HK-2 (cell line): Measurements from ENCODE around the gene CDK6.
A peak's percentile ranks its signal among the peaks of the same experiment; 100 is the strongest.

Experiments used
- DNase-seq: peaks from one replicate; pipeline ENCODE4 v3.0.0-alpha.2; 2018; ENCODE audit not compliant: unreplicated experiment

The CDK6 gene

DNA sequence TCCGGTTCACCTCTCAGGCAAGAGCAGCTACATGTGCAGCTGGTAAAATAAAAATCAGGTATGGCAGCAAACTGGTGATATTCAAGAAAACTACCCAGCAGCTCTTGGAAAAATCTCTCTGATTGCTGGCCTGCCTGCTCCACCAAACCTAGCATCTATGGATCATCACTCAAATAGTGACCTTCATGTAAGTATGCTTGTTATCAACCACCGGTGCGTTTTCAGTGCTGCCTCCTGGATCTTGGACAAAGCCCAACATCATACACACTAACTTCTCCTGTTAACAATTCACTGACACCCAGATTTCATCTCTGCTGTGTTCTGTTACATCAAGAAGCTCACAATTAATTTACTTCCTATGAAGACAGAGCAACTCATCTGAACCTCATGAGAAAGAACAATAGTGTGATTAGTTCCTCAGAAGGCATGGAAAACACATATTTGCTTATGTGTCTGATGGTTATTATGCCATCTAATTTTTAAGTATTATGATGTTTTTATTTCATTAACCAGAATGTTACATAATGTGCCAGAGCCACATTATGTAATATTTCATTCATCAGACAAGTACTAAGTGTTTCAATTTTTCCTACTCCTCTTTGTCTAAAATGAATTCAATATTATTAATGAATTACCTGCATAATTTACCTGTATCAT is 8.8 kb downstream of the CDK6 start:
- no peak for DNase-seq

DNA sequence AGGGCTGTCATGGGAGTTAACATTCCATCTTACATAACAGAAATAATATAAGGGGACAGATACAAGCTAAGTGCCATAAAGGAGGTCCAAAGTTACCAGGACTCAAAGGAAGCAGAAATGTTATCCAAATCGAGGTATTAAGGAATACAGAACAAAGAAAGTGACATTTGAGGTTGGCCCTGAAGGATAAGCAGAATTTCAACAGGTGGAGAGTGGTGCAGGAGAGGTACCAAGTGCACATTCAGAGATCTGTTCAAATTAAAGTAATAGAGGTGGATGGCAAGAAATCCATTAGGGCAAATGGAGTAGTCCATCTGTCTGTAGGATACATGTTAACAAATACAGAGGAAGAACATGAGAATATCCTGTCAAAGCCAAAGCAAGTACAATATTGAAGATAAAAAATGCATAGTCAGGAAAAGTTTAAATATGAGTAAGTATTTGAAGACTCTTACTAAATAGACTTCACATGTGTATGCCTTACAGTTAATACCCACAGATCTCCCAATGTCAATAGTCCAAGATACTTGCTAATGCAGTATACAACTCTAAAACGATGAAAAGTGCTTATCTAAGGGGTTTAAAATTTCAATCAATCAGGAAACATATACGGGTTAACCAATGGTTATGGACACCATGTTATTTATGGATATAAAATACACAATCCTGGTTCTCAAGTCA is 10.0 kb downstream of the CDK6 start:
- DNase-seq: no peak

- DNase-seq: no peak
These were observed 11.4 kb downstream of the CDK6 start for GRCh38 chr7:92824901-92825480.

GRCh38 chr7:92824450-92824849 is 11.9 kb downstream of the CDK6 start:
- no peak for DNase-seq

DNA sequence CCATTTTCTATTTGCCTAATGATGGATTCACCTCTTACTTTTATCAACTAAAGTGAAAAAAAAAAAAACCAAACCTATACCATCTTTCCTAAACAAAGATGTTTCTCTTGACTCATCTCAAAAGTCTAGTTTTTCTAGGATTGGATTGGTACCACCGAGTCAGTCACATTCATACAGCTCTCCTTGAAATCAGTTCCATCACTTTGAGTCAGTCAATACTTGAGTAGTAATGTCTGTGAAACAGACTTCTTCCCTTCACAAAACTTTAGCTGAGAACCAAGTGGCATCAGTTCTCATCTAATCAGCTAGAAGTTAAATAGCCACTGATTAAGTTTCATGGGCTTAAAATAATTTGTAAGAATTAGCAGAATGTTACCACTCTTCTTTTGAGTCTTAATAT is 13.3 kb downstream of the CDK6 start:
- no peak for DNase-seq

DNA sequence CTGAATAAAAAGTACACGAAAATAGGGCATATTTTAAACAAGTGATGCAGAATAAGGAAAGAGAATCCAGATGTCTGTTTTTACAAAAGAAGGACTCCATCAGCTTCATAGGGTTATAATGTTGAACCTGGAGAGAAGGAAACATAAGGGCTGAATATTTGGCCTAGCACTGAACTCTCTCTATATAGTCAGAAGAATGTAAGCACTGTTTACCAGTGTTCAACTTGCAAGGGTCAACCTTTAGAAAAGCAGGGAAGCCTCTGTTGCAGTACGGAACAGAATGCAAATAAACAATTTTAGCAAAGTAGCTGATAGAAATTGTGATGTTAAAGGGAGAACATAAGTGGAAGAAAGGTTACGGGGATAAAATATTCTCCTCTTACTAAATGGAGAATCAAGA is 16.2 kb downstream of the CDK6 start:
- no peak for DNase-seq

DNA sequence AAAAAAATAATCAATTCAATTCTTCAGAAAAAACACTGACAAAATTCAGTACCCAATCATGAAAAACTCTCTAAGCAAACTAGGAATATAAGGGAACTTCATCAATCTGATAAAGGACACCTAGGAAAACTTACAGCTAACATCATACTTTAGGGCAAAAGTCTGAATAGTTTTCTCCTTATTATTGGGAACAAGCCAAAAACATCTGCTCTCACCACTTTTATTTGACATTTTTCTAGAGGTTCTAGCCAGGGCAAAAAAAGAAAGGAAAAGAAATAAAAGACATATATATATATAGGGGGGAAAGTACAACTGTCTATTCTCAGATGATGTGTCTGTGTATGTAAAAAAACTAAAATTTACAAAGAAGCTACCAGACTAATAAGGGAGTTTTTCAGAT is 19.0 kb downstream of the CDK6 start:
- no peak for DNase-seq

DNA sequence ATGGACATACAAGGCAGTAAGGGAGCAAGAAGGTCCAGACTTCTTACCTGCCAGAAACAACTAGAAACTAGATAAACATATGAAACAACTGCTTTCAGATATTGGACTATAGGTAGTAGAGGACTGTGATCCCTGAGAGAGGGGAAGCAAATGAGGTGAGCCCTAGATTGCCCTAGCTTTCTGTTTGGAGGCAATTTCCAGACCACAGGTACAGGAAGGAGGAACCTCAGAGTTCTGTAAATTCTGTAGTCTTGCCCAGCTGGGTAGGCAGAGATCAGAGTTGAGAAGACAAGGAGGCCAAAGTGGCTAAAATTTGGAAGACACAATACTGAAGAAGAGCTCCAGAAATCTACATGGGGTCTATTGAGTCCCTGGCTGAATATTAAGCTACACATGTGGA is 21.0 kb downstream of the CDK6 start:
- DNase-seq: no peak

- DNase-seq: no peak
These were observed 22.9 kb downstream of the CDK6 start for GRCh38 chr7:92813390-92814024.

- no peak for DNase-seq
These were observed 25.2 kb downstream of the CDK6 start for GRCh38 chr7:92811158-92811557.

DNA sequence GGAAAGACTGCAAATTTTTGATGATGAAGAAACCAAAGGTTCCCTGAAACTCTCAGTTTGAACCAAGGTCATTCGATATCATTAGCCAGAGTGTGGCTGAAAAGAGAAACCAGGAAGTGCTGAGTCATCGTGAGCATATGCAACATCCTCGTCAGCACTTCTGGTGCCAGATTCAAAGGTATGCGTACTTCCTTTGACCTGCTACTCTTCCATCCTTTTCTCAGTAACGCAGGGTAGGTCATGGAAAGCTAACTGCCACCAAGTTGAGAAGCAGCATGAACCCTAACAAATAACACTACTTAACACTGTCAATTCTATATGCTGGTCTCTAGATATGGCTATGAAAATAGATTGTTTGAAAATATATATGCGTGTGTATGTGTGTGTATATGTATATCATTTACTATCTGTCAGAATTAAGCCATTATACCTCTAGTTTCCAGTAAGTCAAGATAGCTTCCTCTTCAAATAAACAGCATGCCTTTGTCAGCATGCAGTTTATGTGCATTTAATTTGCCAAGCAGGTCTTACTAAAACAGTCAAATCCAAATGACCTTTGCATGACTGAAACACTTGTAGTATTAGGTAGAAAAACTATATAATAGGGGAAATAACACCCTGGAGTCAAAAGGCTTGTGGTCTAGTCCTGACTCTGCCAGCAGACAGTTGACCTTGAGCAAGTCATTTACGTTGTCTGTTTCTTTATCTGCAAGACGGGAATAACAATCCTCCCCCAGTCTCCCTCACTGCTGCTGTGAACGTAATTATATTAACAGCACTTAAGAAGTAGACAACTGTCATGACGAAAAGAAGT is 26.4 kb downstream of the CDK6 start:
- peak; percentile 57 for DNase-seq

GRCh38 chr7:92809397-92809759 is 27.0 kb downstream of the CDK6 start:
- no peak for DNase-seq

- DNase-seq: no peak
These were observed 27.7 kb downstream of the CDK6 start for GRCh38 chr7:92808635-92809034.

DNA sequence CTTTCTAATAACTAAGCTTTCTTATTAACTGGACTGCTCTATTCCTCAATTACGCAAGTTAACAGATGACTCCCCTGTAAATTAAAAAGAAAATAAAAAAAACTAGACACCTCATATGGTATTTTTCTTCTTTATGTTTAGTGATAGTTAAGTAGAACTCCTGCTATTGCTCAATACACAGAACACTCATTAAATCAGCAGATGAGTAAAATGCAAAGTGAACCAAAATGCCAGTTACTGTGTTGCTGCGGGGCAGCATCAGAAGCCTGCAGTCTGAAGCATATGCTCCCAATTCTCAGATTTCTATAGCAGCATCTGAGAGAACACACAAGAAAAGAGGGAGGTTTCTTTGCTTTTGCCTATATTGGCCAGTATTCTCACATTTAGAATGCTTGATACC is 28.4 kb downstream of the CDK6 start:
- DNase-seq: no peak

DNA sequence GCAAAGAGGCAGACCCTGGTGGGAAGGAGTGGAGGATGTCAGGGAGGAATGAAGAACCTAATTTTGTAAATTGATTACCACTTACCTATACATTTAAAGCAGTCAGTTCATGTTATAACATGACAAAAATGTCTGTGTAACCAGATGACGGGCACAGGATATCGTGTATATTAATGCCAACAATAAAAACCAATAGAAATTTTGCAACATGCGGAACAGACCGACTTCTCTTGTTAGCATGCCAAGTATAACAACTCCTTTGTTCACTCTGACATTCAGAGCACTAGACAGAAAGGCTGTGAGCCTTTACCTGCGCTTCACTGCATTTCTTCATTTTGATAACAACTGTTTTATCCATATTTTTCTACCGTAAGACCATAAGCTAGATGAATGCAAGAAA is 29.9 kb downstream of the CDK6 start:
- no peak for DNase-seq

DNA sequence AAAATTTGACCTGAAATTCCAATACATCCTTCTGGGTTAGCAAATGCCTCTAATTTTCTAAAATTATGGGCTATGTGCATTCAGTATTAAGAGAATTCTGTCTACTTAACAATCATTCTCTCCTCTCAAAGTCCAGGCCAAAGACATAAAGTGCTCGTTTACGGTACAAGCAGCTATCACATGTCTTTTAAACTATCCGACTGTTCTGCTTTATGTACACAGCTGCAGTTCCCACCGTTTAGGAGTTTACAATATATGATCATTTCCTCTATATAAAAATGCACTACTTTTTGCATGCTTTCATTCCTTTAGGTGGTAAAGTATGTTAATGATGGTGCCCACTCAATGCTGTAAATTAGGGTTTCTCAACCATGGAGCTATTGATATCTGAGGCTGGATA is 34.0 kb downstream of the CDK6 start:
- DNase-seq: no peak

GRCh38 chr7:92799446-92800211 is 36.7 kb downstream of the CDK6 start:
- DNase-seq: no peak

GRCh38 chr7:92798517-92799249 is 37.7 kb downstream of the CDK6 start:
- DNase-seq: no peak

DNA sequence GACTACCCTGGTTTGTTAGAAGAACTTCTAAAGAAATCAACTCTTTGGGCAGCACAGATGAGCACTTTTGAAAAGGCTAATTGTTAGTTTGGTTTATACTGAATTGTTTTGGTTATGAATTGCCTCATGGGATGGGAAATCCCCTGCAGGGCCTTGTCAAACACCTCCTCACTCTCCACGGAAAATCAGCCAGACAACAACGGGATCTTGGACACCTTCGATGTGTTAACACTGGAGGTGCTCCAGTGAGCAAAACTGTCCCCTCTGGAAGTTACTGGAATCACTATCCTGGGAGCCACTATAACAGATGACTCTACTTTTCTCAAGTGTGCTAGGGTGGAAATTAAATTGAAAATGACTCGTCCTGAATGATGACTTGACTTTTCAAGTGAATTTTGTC is 38.7 kb downstream of the CDK6 start:
- no peak for DNase-seq

DNA sequence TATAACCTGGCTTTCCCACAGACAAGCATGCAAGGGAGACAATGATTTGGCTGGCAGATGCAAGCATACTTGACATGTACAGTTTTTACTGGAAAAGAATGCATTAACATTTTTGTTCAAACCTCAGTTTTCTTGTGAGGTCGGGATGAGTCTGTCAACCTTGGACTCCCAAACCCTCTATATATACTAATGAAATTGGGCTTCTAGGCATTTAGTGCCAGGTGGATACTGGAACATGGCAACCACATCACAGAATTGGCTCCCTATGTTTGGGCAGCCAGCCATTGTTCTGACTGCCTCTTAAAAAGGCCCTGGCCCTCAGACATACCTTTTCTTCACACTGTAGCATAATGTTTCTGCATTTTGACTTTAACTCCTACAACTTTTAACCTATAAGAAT is 39.1 kb downstream of the CDK6 start:
- DNase-seq: no peak

DNA sequence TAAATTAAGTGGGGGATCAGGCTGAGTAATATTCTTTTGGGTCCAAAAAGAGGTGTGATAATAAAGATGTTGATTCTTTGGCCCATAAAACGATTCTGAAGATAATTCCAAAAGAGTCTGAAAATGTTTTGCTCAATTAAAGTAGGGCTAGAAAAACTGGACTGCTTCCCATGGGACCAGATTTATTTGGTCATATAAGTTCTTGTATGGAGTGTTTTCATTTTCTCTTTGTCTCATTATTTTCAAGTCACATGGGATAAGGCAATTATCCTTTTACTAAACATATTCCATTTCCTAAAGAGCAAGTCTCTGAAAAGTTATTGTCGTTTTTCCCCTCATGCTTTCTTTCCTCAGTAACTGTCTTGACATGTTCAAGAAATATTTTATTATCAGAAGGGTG is 41.5 kb downstream of the CDK6 start:
- no peak for DNase-seq
